Activated CD4-positive, alpha-beta T cell treated with anti-CD3 and anti-CD28 coated beads, Interleukin-2, amount 50 U/mL, for 24 hours (primary cell): Measurements from ENCODE around the gene TMC1.
"Not testable (repeated sequence)": the region's sequence is repeated elsewhere in the genome, so short reads cannot be mapped to it uniquely, and the experiment has no call there.

Experiments
- DNase-seq, 2 donors: peaks; one replicate each; pipeline ENCODE4 v3.0.0-alpha.2; 2020; ENCODE audit warnings: low read depth in 1 of 2, low spot score in 1 of 2

Gene TMC1

GRCh38 chr9:72812559-72813111 is 291.2 kb downstream of the TMC1 start:
- no peak for DNase-seq

GRCh38 chr9:72813544-72813943 is 292.1 kb downstream of the TMC1 start:
- DNase-seq: no peak

GRCh38 chr9:72814083-72814597 is 292.7 kb downstream of the TMC1 start:
- DNase-seq: no peak

- no peak for DNase-seq
Observed at GRCh38 chr9:72816666-72817065, 295.3 kb downstream of the TMC1 start.

GRCh38 chr9:72817413-72817812 is 296.0 kb downstream of the TMC1 start:
- DNase-seq: no peak

- DNase-seq: no peak
Observed at GRCh38 chr9:72818385-72818784, 297.0 kb downstream of the TMC1 start.

GRCh38 chr9:72823971-72824370 is 302.6 kb downstream of the TMC1 start:
- no peak for DNase-seq

GRCh38 chr9:72826996-72827949 is 305.9 kb downstream of the TMC1 start:
- DNase-seq: no peak

GRCh38 chr9:72827950-72828731 is 306.7 kb downstream of the TMC1 start:
- no peak for DNase-seq

GRCh38 chr9:72834994-72835393 is 313.6 kb downstream of the TMC1 start:
- no peak for DNase-seq

GRCh38 chr9:72836790-72837189 is 315.4 kb downstream of the TMC1 start:
- DNase-seq: no peak

- DNase-seq: no peak
Observed at GRCh38 chr9:72839085-72839484, 317.7 kb downstream of the TMC1 start.

GRCh38 chr9:72843520-72844439 is 322.4 kb downstream of the TMC1 start:
- DNase-seq: no peak

- no peak for DNase-seq
Observed at GRCh38 chr9:72844440-72844768, 323.0 kb downstream of the TMC1 start.

- not testable (repeated sequence) for DNase-seq
Observed at GRCh38 chr9:72845052-72845451, 323.6 kb downstream of the TMC1 start.

GRCh38 chr9:72850209-72850608 is 328.8 kb downstream of the TMC1 start:
- DNase-seq: not testable (repeated sequence)

GRCh38 chr9:72855321-72855720 is 333.9 kb downstream of the TMC1 start:
- no peak for DNase-seq

- no peak for DNase-seq
Observed at GRCh38 chr9:72855890-72856523, 334.6 kb downstream of the TMC1 start.

- no peak for DNase-seq
Observed at GRCh38 chr9:72856972-72857623, 335.7 kb downstream of the TMC1 start.

- no peak for DNase-seq
Observed at GRCh38 chr9:72857624-72857996, 336.2 kb downstream of the TMC1 start.
